ENCODE results near the gene DAP3.

GRCh38 chr1:155673003-155673402 is 15.9 kb upstream of the DAP3 start:
- TF ChIP-seq CTCF (IDR thresholded peaks at IDR 0.05) = no peak
- no peak for TF ChIP-seq POLR2AphosphoS5 (IDR thresholded peaks at IDR 0.05)
- no peak for TF ChIP-seq EP300 (IDR thresholded peaks at IDR 0.05)
